ENCODE results near the gene ADAMTSL3.
A peak's percentile ranks its signal among the peaks of the same experiment; 100 is the strongest.

The ADAMTSL3 gene

GRCh38 chr15:83866692-83867091 is 212.8 kb downstream of the ADAMTSL3 start:
- DNase-seq (ENCODE audit: low spot score), result no peak
- no peak for FAIRE-seq

GRCh38 chr15:83869341-83869740 is 215.4 kb downstream of the ADAMTSL3 start:
- DNase-seq (ENCODE audit: low spot score) (no peak), FAIRE-seq (no peak)

GRCh38 chr15:83871808-83872559 is 218.1 kb downstream of the ADAMTSL3 start:
- DNase-seq (ENCODE audit: low spot score) (peak; percentile 59), FAIRE-seq (no peak)

GRCh38 chr15:83873966-83874365 is 220.0 kb downstream of the ADAMTSL3 start:
- FAIRE-seq, result no peak
- DNase-seq (ENCODE audit: low spot score), result no peak

- DNase-seq (ENCODE audit: low spot score) (no peak), FAIRE-seq (no peak)
Observed at GRCh38 chr15:83880529-83880928, 226.6 kb downstream of the ADAMTSL3 start.

GRCh38 chr15:83881156-83881555 is 227.2 kb downstream of the ADAMTSL3 start:
- FAIRE-seq (no peak), DNase-seq (ENCODE audit: low spot score) (no peak)

GRCh38 chr15:83886321-83886720 is 232.4 kb downstream of the ADAMTSL3 start:
- no peak for FAIRE-seq

GRCh38 chr15:83887404-83887803 is 233.5 kb downstream of the ADAMTSL3 start:
- FAIRE-seq (no peak), DNase-seq (ENCODE audit: low spot score) (no peak)

More at GRCh38 chr15:83886321-83886720, 232.4 kb downstream of the ADAMTSL3 start:
- no peak for DNase-seq (ENCODE audit: low spot score)

GRCh38 chr15:83887961-83888360 is 234.0 kb downstream of the ADAMTSL3 start:
- DNase-seq (ENCODE audit: low spot score), result no peak
- FAIRE-seq, result no peak

- FAIRE-seq (no peak), DNase-seq (ENCODE audit: low spot score) (no peak)
Observed at GRCh38 chr15:83889995-83890394, 236.1 kb downstream of the ADAMTSL3 start.

GRCh38 chr15:83890587-83890986 is 236.7 kb downstream of the ADAMTSL3 start:
- DNase-seq (ENCODE audit: low spot score), result no peak
- FAIRE-seq, result no peak

GRCh38 chr15:83892498-83892897 is 238.6 kb downstream of the ADAMTSL3 start:
- FAIRE-seq (no peak), DNase-seq (ENCODE audit: low spot score) (no peak)

GRCh38 chr15:83893308-83893707 is 239.4 kb downstream of the ADAMTSL3 start:
- DNase-seq (ENCODE audit: low spot score), result no peak
- FAIRE-seq, result no peak

- FAIRE-seq, result no peak
- no peak for DNase-seq (ENCODE audit: low spot score)
Observed at GRCh38 chr15:83897037-83897436, 243.1 kb downstream of the ADAMTSL3 start.

- DNase-seq (ENCODE audit: low spot score) (no peak), FAIRE-seq (no peak)
Observed at GRCh38 chr15:83898361-83898760, 244.4 kb downstream of the ADAMTSL3 start.

- no peak for FAIRE-seq
Observed at GRCh38 chr15:83899670-83900069, 245.7 kb downstream of the ADAMTSL3 start.

GRCh38 chr15:83904107-83905040 is 250.5 kb downstream of the ADAMTSL3 start:
- FAIRE-seq, result peak; percentile 95
- DNase-seq (ENCODE audit: low spot score), result peak; percentile 66

More at GRCh38 chr15:83899670-83900069, 245.7 kb downstream of the ADAMTSL3 start:
- DNase-seq (ENCODE audit: low spot score), result no peak

GRCh38 chr15:83905556-83906273 is 251.8 kb downstream of the ADAMTSL3 start:
- DNase-seq (ENCODE audit: low spot score) (no peak), FAIRE-seq (no peak)

- no peak for DNase-seq (ENCODE audit: low spot score)
- FAIRE-seq, result no peak
Observed at GRCh38 chr15:83911345-83911744, 257.4 kb downstream of the ADAMTSL3 start.

- FAIRE-seq, result no peak
Observed at GRCh38 chr15:83912343-83912742, 258.4 kb downstream of the ADAMTSL3 start.

GRCh38 chr15:83913034-83913632 is 259.2 kb downstream of the ADAMTSL3 start:
- no peak for FAIRE-seq

More at GRCh38 chr15:83912343-83912742, 258.4 kb downstream of the ADAMTSL3 start:
- no peak for DNase-seq (ENCODE audit: low spot score)

More at GRCh38 chr15:83913034-83913632, 259.2 kb downstream of the ADAMTSL3 start:
- DNase-seq (ENCODE audit: low spot score), result no peak

Data from urothelium cell line (cell line).